ENCODE measurements around the gene IGHMBP2. TPM values are rescaled to one million over a fixed set of nuclear protein-coding genes. Genes with fewer than 3 reads are reported as not detected.

Gene IGHMBP2
- total and polyA plus RNA-seq, 2 experiments from 2014 or later: 14.3 to 27.7 TPM

GRCh38 chr11:68930991-68931855, 27.5 kb downstream of the IGHMBP2 start (continued):
- TF ChIP-seq ZNF462 (CRISPR knock-in tag; IDR thresholded peaks at IDR 0.05) (no peak), CREB1 (CRISPR knock-in tag; IDR thresholded peaks at IDR 0.05; ENCODE audit: low read depth) (no peak), POLR2AphosphoS5 (IDR thresholded peaks at IDR 0.05; ENCODE audit: low read depth) (no peak), EZH2 (IDR thresholded peaks at IDR 0.05; ENCODE audit: low read depth, unreplicated experiment) (no peak), CTCF (conservative IDR thresholded peaks at IDR 0.05; ENCODE audit: low read depth in 2 of 2) (no peak), ZNF331 (CRISPR knock-in tag; IDR thresholded peaks at IDR 0.05; ENCODE audit: low read depth) (no peak)

- Mint-ChIP-seq H3K27me3 (ENCODE audit: insufficient read depth, low read depth, poor library complexity) (peaks cover 5% of the 10 kb centered on the region), H3K4me1 (no peaks in the 10 kb centered on the region)
- TF ChIP-seq POLR2AphosphoS5 (IDR thresholded peaks at IDR 0.05; ENCODE audit: low read depth): no peak
Observed at GRCh38 chr11:68931911-68932310, 28.2 kb downstream of the IGHMBP2 start.

More at GRCh38 chr11:68931911-68932310, 28.2 kb downstream of the IGHMBP2 start:
- Histone ChIP-seq H3K4me3 (no peak overlapping the region), H4K20me1 (replicated peaks; ENCODE audit: insufficient read depth) (peaks cover 3% of the 10 kb centered on the region; the same call in 1 of the 2 replicates), H3K27ac (ENCODE audit: low read depth) (no peak overlapping the region), H3K79me2 (replicated peaks; ENCODE audit: insufficient read depth) (no peaks in the 10 kb centered on the region), H3K4me2 (no peak overlapping the region), H3K27me3 (ENCODE audit: insufficient read depth) (no peaks in the 10 kb centered on the region), H2AFZ (no peak overlapping the region), H3K36me3 (ENCODE audit: insufficient read depth) (peaks cover 4% of the 10 kb centered on the region; the same call in 1 of the 2 replicates), H3F3A (replicated peaks; ENCODE audit: low read depth) (no peaks in the 10 kb centered on the region), H3K9me2 (ENCODE audit: insufficient read depth) (no peaks in the 10 kb centered on the region), H3K4me1 (ENCODE audit: insufficient read depth) (no peaks in the 10 kb centered on the region)
- H3K27ac Mint-ChIP-seq: no peak overlapping the region
- DNase-seq (ENCODE audit: low spot score): no peak
- ATAC-seq: no peak
- H3K4me3 Mint-ChIP-seq: no peak overlapping the region; the same call in 2 of the 3 replicates
- H3K9me3 Mint-ChIP-seq: no peaks in the 10 kb centered on the region
- peaks cover 41% of the 10 kb centered on the region for H3K36me3 Mint-ChIP-seq (ENCODE audit: low read depth)
